Ishikawa (cell line): Measurements from ENCODE around the gene RAMP1.

Experiments
- CEBPB ChIP-seq: IDR thresholded peaks from 2 replicates; pipeline ENCODE4 v1.6.1; 2012
- CREB1 ChIP-seq: IDR thresholded peaks from 2 replicates; pipeline ENCODE4 v1.6.1; 2012; ENCODE audit warnings: low read depth
- EGR1 ChIP-seq: IDR thresholded peaks from 2 replicates; pipeline ENCODE4 v1.6.1; 2012
- EP300 ChIP-seq: IDR thresholded peaks from 2 replicates; pipeline ENCODE4 v1.6.1; 2012; ENCODE audit warnings: borderline replicate concordance
- FOXM1 ChIP-seq: IDR thresholded peaks from 2 replicates; pipeline ENCODE4 v1.6.1; 2012; ENCODE audit warnings: low read depth, borderline replicate concordance
- MAX ChIP-seq: IDR thresholded peaks from 2 replicates; pipeline ENCODE4 v1.6.1; 2012
- NFIC ChIP-seq: IDR thresholded peaks from 2 replicates; pipeline ENCODE4 v1.6.1; 2012
- RAD21 ChIP-seq: IDR thresholded peaks from 2 replicates; pipeline ENCODE4 v1.6.1; 2012; ENCODE audit warnings: low read depth
- REST ChIP-seq: IDR thresholded peaks from 2 replicates; pipeline ENCODE4 v1.6.1; 2012; ENCODE audit warnings: low read depth, mild to moderate bottlenecking
- TAF1 ChIP-seq: IDR thresholded peaks from 2 replicates; pipeline ENCODE4 v1.6.1; 2012; ENCODE audit warnings: low read depth, mild to moderate bottlenecking
- TCF12 ChIP-seq: IDR thresholded peaks from 2 replicates; pipeline ENCODE4 v1.6.1; 2012; ENCODE audit warnings: low read depth
- TEAD4 ChIP-seq: IDR thresholded peaks from 2 replicates; pipeline ENCODE4 v1.6.1; 2012
- USF1 ChIP-seq: IDR thresholded peaks from 2 replicates; pipeline ENCODE4 v1.6.1; 2012
- YY1 ChIP-seq: IDR thresholded peaks from 2 replicates; pipeline ENCODE4 v1.6.1; 2012; ENCODE audit warnings: low read depth
- ZBTB7A ChIP-seq: IDR thresholded peaks from 2 replicates; pipeline ENCODE4 v1.6.1; 2012; ENCODE audit warnings: low read depth

The RAMP1 gene

GRCh38 chr2:237896956-237897355 lies 37.5 kb downstream of the RAMP1 start:
- TF ChIP-seq TCF12 (no peak), FOXM1 (no peak), EP300 (no peak), EGR1 (no peak), MAX (no peak), RAD21 (no peak), CEBPB (no peak), NFIC (no peak), USF1 (no peak), CREB1 (no peak), REST (no peak), YY1 (no peak)

GRCh38 chr2:237898057-237898414 lies 38.6 kb downstream of the RAMP1 start:
- TF ChIP-seq REST (no peak), CEBPB (no peak), EP300 (no peak), RAD21 (no peak), YY1 (no peak), TEAD4 (no peak), TCF12 (no peak), EGR1 (no peak)

GRCh38 chr2:237900891-237901831 lies 41.7 kb downstream of the RAMP1 start:
- no peak for TF ChIP-seq CREB1

- TF ChIP-seq USF1 = no peak
- TF ChIP-seq CREB1 = no peak
- no peak for TF ChIP-seq TCF12
- no peak for TF ChIP-seq FOXM1
- no peak for TF ChIP-seq NFIC
- TF ChIP-seq ZBTB7A = no peak
- no peak for TF ChIP-seq YY1
- no peak for TF ChIP-seq REST
- TF ChIP-seq CEBPB = no peak
- no peak for TF ChIP-seq EGR1
- TF ChIP-seq TEAD4 = no peak
- TF ChIP-seq TAF1 = no peak
- no peak for TF ChIP-seq EP300
- TF ChIP-seq MAX = no peak
These were observed 42.8 kb downstream of the RAMP1 start for GRCh38 chr2:237901932-237902850.
